Epithelial cell of prostate (primary cell): ENCODE results near the gene DCST1.

Experiments
- DNase-seq: peaks from one replicate; pipeline ENCODE4 v3.0.0-alpha.2; 2011; ENCODE audit warnings: low read depth, low spot score
- H3K27ac ChIP-seq: fragments of 450-650 bp; 2 replicates; pipeline ENCODE4 v1.5.1; 2017; ENCODE audit warnings: mild to moderate bottlenecking

DCST1 gene

GRCh38 chr1:155049651-155050559, 16.3 kb downstream of the DCST1 start:
- H3K27ac ChIP-seq: peak overlapping the region; percentile 74
- no peak for DNase-seq

DNA sequence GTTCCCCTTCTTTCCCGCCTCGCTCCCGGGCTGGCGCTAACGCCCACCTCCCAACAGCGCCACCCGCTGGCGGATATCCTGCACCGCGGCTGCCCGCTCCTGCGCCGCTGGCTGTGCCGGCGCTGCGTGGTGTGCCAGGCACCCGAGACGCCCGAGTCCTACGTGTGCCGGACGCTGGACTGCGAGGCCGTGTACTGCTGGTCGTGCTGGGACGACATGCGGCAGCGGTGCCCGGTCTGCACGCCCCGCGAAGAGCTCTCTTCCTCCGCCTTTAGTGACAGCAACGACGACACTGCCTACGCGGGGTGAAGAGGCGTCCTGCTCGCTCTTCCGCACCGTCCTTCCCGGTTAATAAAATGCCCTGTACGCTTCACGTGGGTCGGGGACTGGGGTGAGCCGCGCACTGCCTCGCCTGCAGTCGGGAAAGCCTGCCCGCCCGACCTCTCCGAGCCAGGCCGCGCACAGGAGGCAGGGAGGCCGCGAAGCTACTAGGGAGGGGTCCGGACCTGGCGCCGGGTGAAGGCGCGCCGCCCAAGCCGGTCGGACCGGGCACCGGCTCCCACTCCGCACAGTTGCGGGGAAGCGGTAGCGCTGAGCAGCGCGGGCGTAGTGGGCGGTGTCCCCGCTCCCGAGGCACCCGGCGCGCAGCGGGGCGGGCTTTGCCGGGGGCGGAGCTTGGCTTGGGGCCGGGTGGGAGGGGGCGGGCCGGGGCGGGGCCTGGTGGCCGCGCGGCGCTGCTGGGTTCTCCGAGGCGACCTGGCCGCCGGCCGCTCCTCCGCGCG, 17.1 kb downstream of the DCST1 start, which contains the start of gene ADAM15:
ADAM15 (plus strand) TSS at position 757 of the 782 bp plus-strand sequence. CDS start 71 bp downstream, outside the sequence.
- peak within 1 kb of the TSS; percentile 74 for H3K27ac ChIP-seq
- DNase-seq: no peak

- H3K27ac ChIP-seq: peak overlapping the region; percentile 74
Observed at GRCh38 chr1:155051342-155051776, 17.7 kb downstream of the DCST1 start.

GRCh38 chr1:155051777-155052398, 18.3 kb downstream of the DCST1 start:
- H3K27ac ChIP-seq: peak overlapping the region; percentile 74
- no peak for DNase-seq

More at GRCh38 chr1:155051342-155051776, 17.7 kb downstream of the DCST1 start:
- no peak for DNase-seq

DNA sequence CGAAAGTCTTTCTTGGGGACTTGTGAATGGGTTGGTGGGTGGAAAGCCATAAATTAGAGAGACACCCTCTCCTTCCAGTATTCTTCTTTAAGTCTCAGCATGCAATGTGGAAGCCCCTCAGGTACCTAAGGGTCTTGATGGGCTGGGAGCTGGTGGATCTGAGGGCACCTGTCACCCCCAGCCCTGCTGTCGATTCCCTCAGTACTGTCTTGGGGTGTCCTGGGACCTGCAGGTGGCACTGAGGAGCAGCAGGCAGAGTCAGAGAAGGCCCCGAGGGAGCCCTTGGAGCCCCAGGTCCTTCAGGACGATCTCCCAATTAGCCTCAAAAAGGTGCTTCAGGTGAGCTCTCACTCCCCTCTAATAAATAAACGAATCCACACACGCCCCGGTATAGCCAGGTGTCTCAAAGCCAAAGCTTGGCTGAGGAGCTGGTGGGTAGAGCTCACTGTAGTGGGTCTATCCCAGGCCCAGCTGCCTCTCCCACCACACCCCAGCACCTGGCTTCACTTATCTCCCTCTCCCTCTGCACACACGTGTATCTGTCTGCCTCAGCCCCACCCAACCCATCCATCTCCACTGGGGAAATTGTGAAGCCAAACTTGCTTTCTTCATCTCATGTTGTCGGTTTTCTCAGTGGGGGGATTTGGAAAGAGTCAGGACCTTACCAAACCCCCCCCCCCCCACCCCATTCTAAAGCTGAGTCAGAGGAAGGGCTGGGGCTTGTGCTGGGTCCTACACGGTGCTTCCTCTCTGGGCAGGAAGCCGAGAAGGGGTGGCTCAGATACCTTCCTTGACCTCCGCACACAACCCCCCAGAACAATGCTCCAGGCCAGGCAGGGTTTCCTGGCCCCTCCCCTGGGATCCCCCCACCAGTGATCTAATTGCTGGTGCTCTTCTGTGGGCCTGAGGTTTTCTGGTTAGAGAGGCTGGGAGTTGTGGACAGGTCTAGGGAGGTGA, 19.1 kb downstream of the DCST1 start:
- peak overlapping the region; percentile 74 for H3K27ac ChIP-seq
- DNase-seq: no peak

DNA sequence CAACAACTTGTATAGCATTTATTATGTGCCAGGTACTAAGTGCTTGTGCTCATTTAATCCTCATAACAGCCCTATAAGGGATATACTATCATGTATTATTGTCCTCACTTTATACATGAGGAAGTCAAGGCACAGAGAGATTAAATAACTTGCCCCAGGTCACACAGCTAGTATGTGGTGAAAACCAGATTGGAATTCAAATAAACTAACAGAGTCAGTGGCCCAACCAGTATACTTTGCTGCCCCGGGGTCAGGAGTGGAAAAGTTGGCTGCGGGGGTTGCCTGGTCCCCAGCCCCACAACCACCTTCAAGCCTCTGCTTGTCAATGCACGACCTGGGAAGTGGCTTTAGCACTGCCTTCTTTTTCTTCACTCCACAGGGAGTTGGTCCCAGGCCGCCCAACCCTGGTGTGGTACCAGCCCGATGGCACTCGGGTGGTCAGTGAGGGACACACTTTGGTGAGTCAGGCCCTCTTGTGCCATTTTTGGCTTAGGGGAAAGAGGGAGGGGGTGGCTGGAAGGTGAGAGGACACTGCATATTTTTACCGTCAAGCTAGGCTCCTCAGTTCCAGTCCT, 20.0 kb downstream of the DCST1 start:
- H3K27ac ChIP-seq: peak overlapping the region; percentile 74
- no peak for DNase-seq

- no peak overlapping the region for H3K27ac ChIP-seq
- no peak for DNase-seq
Observed at GRCh38 chr1:155057104-155057503, 23.5 kb downstream of the DCST1 start.

DNA sequence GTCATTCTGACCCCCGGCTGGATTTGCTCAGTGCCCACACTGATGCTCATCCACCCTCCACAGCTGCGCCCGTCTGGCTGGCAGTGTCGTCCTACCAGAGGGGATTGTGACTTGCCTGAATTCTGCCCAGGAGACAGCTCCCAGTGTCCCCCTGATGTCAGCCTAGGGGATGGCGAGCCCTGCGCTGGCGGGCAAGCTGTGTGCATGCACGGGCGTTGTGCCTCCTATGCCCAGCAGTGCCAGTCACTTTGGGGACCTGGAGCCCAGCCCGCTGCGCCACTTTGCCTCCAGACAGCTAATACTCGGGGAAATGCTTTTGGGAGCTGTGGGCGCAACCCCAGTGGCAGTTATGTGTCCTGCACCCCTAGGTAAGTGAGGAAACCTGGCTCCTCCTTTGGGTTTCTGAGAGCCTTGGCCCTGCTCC, 24.2 kb downstream of the DCST1 start:
- DNase-seq: no peak
- H3K27ac ChIP-seq: no peak overlapping the region

DNA sequence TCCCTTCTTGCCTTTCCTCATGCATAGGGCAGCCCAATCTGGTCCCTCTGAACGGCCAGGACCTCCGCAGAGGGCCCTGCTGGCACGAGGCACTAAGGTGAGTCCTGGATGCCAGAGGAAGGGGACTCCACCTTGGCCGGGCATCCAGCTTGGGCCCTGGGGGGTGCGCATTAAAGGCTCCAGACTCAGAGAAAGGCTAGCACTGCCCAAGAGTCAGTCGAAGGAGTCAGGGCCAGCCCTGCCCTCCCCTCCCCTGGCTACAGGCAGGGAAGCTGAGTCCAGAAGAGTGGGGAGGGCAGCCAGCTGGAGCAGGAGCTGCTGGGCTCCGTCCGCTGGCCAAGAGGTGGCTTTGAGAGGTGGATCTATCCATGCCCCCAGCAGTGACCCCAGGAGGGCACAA, 27.1 kb downstream of the DCST1 start:
- no peak for DNase-seq
- H3K27ac ChIP-seq: no peak overlapping the region

GRCh38 chr1:155061381-155062150, 27.9 kb downstream of the DCST1 start:
- no peak overlapping the region for H3K27ac ChIP-seq
- DNase-seq: no peak

- DNase-seq: no peak
- H3K27ac ChIP-seq: no peak overlapping the region
Observed at GRCh38 chr1:155062151-155062686, 28.6 kb downstream of the DCST1 start.

DNA sequence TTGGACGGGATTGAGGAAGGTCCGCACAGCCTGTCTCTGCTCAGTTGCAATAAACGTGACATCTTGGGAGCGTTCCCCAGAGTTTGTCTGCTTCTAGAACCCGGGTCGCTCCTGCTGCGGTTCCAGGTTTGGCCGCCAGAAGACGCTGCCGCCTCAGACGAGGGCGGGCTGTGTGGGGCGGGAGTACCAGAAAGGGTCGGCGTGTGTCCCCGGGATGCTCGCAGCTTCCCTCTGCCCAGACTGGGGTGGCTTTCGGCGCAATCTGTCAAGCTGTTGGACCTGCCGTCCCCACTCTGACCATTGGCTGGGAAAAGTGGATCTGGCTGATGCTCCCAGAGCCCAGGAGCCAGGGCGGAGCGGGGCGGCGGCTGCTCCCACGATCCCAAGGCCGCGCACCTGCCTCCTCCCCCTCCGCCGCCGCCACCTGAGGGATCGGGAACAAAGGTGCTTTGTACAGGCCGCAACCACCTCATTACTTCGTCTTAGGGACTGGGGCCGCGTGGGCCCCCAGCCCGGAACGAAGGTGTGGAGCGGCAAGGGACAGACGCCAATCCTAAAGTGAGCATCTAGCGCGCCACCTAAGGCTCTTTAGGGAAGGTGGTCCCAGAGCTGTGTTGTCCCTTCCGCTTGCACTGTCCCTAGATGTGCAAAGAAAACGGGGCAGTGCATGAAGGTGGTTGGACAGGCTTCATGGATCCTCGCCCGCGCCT, 29.2 kb downstream of the DCST1 start:
- peak overlapping the region; percentile 62 for H3K27ac ChIP-seq
- no peak for DNase-seq

- peak; percentile 66 for DNase-seq
- peak within 1 kb of the TSS; percentile 62 for H3K27ac ChIP-seq
Observed at GRCh38 chr1:155063550-155064110, 30.0 kb downstream of the DCST1 start, which contains the start of gene EFNA4. Gene EFNA4 (plus strand): TSS chr1:155063740. CDS start chr1:155063824, 84 bp downstream.

GRCh38 chr1:155064111-155064831, 30.6 kb downstream of the DCST1 start:
- no peak for DNase-seq
- H3K27ac ChIP-seq: peak overlapping the region; percentile 62

GRCh38 chr1:155064832-155065429, 31.3 kb downstream of the DCST1 start:
- no peak overlapping the region for H3K27ac ChIP-seq
- no peak for DNase-seq

DNA sequence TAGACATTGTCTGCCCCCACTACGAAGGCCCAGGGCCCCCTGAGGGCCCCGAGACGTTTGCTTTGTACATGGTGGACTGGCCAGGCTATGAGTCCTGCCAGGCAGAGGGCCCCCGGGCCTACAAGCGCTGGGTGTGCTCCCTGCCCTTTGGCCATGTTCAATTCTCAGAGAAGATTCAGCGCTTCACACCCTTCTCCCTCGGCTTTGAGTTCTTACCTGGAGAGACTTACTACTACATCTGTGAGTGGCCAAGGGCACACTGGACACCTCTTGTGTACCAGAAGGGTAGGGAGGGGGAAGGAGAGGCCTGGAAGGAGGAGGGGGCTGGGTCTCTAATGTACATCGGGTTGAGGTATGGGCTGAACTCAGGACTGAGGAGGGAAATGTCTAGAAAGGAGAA, 33.2 kb downstream of the DCST1 start:
- no peak for DNase-seq
- H3K27ac ChIP-seq: no peak overlapping the region
